HG03135 (cell line): ENCODE results near the gene ZNHIT6.
"Not testable (repeated sequence)": the region's sequence is repeated elsewhere in the genome, so short reads cannot be mapped to it uniquely, and the experiment has no call there.

Experiments
- ATAC-seq: cut with Tn5 transposase; IDR thresholded peaks from one replicate; pipeline ENCODE4 v1.9.1; 2021; ENCODE audit warnings: mild to moderate bottlenecking, moderate library complexity; ENCODE audit not compliant: unreplicated experiment

The ZNHIT6 gene

GRCh38 chr1:85672031-85672660 lies 36.1 kb downstream of the ZNHIT6 start:
- ATAC-seq, result no peak

GRCh38 chr1:85665932-85666331 lies 42.3 kb downstream of the ZNHIT6 start:
- ATAC-seq, result no peak

- no peak for ATAC-seq
These were observed 44.9 kb downstream of the ZNHIT6 start for GRCh38 chr1:85663382-85663781.

GRCh38 chr1:85661767-85662166 lies 46.5 kb downstream of the ZNHIT6 start:
- ATAC-seq, result no peak

- ATAC-seq, result no peak
These were observed 47.7 kb downstream of the ZNHIT6 start for GRCh38 chr1:85660541-85660940.

- ATAC-seq, result no peak
These were observed 49.1 kb downstream of the ZNHIT6 start for GRCh38 chr1:85659174-85659573.

- no peak for ATAC-seq
These were observed 51.3 kb downstream of the ZNHIT6 start for GRCh38 chr1:85656948-85657347.

GRCh38 chr1:85656256-85656655 lies 52.0 kb downstream of the ZNHIT6 start:
- no peak for ATAC-seq

- ATAC-seq, result no peak
These were observed 52.9 kb downstream of the ZNHIT6 start for GRCh38 chr1:85655315-85655714.

- ATAC-seq, result no peak
These were observed 54.0 kb downstream of the ZNHIT6 start for GRCh38 chr1:85654066-85654782.

GRCh38 chr1:85652327-85652726 lies 55.9 kb downstream of the ZNHIT6 start:
- no peak for ATAC-seq

- ATAC-seq, result no peak
These were observed 57.6 kb downstream of the ZNHIT6 start for GRCh38 chr1:85650645-85651044.

- no peak for ATAC-seq
These were observed 58.6 kb downstream of the ZNHIT6 start for GRCh38 chr1:85649591-85649990.

- ATAC-seq, result not testable (repeated sequence)
These were observed 66.4 kb downstream of the ZNHIT6 start for GRCh38 chr1:85641598-85642556.

GRCh38 chr1:85639920-85640319 lies 68.3 kb downstream of the ZNHIT6 start:
- ATAC-seq, result not testable (repeated sequence)

- ATAC-seq, result no peak
These were observed 69.8 kb downstream of the ZNHIT6 start for GRCh38 chr1:85638412-85638811.

- ATAC-seq, result no peak
These were observed 77.7 kb downstream of the ZNHIT6 start for GRCh38 chr1:85630493-85630892.

GRCh38 chr1:85629532-85629920 lies 78.7 kb downstream of the ZNHIT6 start:
- no peak for ATAC-seq

- no peak for ATAC-seq
These were observed 79.3 kb downstream of the ZNHIT6 start for GRCh38 chr1:85628791-85629531.

GRCh38 chr1:85626818-85627217 lies 81.4 kb downstream of the ZNHIT6 start:
- ATAC-seq, result no peak

- no peak for ATAC-seq
These were observed 83.9 kb downstream of the ZNHIT6 start for GRCh38 chr1:85624361-85624760.
